Endometrium (tissue), 2 donors: ENCODE data around the gene TMEM231.

Source experiments
- FAIRE-seq: peaks from 2 replicates; lab custom pipeline; 2012; peaks lifted over from hg19 to GRCh38; lab: Jason Lieb, UNC
- donor health status: control.
- donor health status: control.

Gene TMEM231

DNA sequence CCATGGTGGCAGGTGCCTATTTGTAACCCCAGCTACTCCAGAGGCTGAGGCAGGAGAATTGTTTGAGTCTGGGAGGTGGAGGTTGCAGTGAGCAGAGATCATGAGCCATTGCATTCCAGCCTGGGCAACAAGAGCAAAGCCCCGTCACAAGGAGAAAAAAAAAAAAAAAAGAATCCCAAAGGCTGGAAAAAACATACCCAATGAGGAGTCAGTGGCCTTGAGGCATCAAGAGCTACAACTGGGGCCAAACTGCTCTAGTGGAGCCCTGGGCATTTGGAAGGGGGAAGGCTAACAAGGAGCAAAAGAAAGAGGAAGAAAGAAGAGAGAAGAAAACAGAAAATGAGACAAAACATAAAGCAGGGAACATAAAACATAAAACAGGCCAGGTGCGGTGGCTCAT lies 67.7 kb downstream of the TMEM231 start:
- FAIRE-seq: no peak
